Measurements from ENCODE around the gene CNKSR2.

GRCh38 chrX:21658746-21659145, 284.5 kb downstream of the CNKSR2 start:
- TF ChIP-seq CTCF (IDR thresholded peaks at IDR 0.05; ENCODE audit: low read depth, low read length): no peak
- no peak for TF ChIP-seq POLR2A (IDR thresholded peaks at IDR 0.05; ENCODE audit: extremely low read depth, insufficient read length)
- no peak for TF ChIP-seq MAX (IDR thresholded peaks at IDR 0.05; ENCODE audit: low read depth, low read length)
- no peak for TF ChIP-seq MYC (IDR thresholded peaks at IDR 0.05; ENCODE audit: low read depth, low read length)
